SK-N-SH treated with all-trans-retinoic acid at 6 μM for 48 hours (cell line): ENCODE results near the gene HTR4.

Experiments
- ARNTL ChIP-seq: fragments of 450-650 bp; formaldehyde crosslinking; IDR thresholded peaks from 2 replicates; pipeline ENCODE4 v1.5.0; 2020; ENCODE audit warnings: low read depth, mild to moderate bottlenecking, moderate library complexity, borderline replicate concordance
- CSRNP3 ChIP-seq: fragments of 250-450 bp; sonication (Bioruptor Pico); IDR thresholded peaks from 2 replicates; pipeline ENCODE4 v1.5.1; 2021; ENCODE audit warnings: mild to moderate bottlenecking, moderate library complexity
- ISL1 ChIP-seq: fragments of 250-450 bp; sonication (Bioruptor Pico); IDR thresholded peaks from 2 replicates; pipeline ENCODE4 v2.1.2; 2022; ENCODE audit warnings: mild to moderate bottlenecking, moderate library complexity
- POU6F1 ChIP-seq: fragments of 250-450 bp; sonication (Bioruptor Pico); IDR thresholded peaks from 2 replicates; pipeline ENCODE4 v1.8.0; 2021; ENCODE audit warnings: low read depth, mild to moderate bottlenecking, moderate library complexity, borderline replicate concordance
- PPARA ChIP-seq: fragments of 250-450 bp; sonication (Bioruptor Pico); IDR thresholded peaks from 2 replicates; pipeline ENCODE4 v1.5.0; 2020; ENCODE audit warnings: mild to moderate bottlenecking, borderline replicate concordance
- TCF4 ChIP-seq: fragments of 250-450 bp; sonication (Bioruptor Pico); IDR thresholded peaks from 2 replicates; pipeline ENCODE4 v1.8.0; 2021; ENCODE audit warnings: mild to moderate bottlenecking, moderate library complexity, borderline replicate concordance
- ZFP3 ChIP-seq: fragments of 250-450 bp; sonication (Bioruptor Pico); IDR thresholded peaks from 2 replicates; pipeline ENCODE4 v1.5.0; 2020; ENCODE audit warnings: mild to moderate bottlenecking, moderate library complexity
- ZFP30 ChIP-seq: fragments of 450-650 bp; formaldehyde crosslinking; IDR thresholded peaks from 2 replicates; pipeline ENCODE4 v1.5.0; 2022; ENCODE audit warnings: mild to moderate bottlenecking, moderate library complexity
- ZNF70 ChIP-seq: fragments of 450-650 bp; formaldehyde crosslinking; IDR thresholded peaks from 2 replicates; pipeline ENCODE4 v1.5.0; 2020; ENCODE audit warnings: mild to moderate bottlenecking, moderate library complexity

DNA sequence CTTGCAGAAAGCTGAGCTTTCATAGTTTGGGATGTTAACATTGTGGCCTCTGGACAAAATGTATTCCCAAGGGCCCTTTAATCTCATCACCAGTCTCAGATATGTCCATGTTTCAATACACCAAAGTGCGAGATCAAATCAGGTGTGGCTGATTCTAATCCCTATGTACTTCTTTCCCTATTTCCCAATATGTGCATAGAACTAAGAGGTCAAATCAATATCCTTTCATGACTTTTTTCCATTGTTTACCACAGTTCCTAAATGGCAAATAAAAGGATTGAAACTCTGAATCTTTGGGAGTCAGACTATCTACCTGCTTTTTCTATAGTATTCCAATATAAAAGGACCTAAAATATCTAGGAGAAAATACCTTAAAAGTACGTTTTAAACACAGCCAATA, 165.6 kb downstream of the HTR4 start:
- TF ChIP-seq PPARA (CRISPR knock-in tag) (no peak), ZFP30 (CRISPR knock-in tag) (no peak), ARNTL (CRISPR knock-in tag) (no peak), TCF4 (no peak), ISL1 (CRISPR knock-in tag) (no peak), ZFP3 (CRISPR knock-in tag) (no peak), ZNF70 (CRISPR knock-in tag) (no peak), CSRNP3 (CRISPR knock-in tag) (no peak), POU6F1 (no peak)
